H1 (cell line): ENCODE measurements around the gene ARFRP1. TPM values are rescaled to one million over a fixed set of nuclear protein-coding genes. Genes with fewer than 3 reads are reported as not detected.

Source experiments
- CTCF ChIA-PET: fragments of 300-600 bp; sonication (Branson Sonifier 250); formaldehyde crosslinking; loops from one replicate; lab custom pipeline; 2021; ENCODE audit not compliant: partially characterized antibody; lab: Charles Lee
- POLR2A ChIA-PET: fragments of 300-600 bp; sonication (Branson Sonifier 250); formaldehyde crosslinking; loops from one replicate; lab custom pipeline; 2021; ENCODE audit warnings: inconsistent platforms; ENCODE audit not compliant: partially characterized antibody; lab: Charles Lee
- DNase-seq, 2 experiments: peaks; one replicate each; pipeline versions ENCODE4 v3.0.0 to v3.0.0-alpha.2; 2010 to 2022; ENCODE audit warnings: low spot score in 2 of 2, low read depth in 1 of 2, mixed read lengths in 1 of 2
- FAIRE-seq: peaks from 2 replicates; lab custom pipeline; 2011; peaks lifted over from hg19 to GRCh38; lab: Jason Lieb, UNC
- H2AFZ ChIP-seq: 2 replicates; pipeline ENCODE4 v1.8.1; 2012; ENCODE audit warnings: low read length, inconsistent platforms
- H2AK5ac ChIP-seq: 2 replicates; pipeline ENCODE4 v1.6.1; 2013; ENCODE audit warnings: low read depth, low read length
- H2BK120ac ChIP-seq: replicated peaks from 2 replicates; pipeline ENCODE3; 2013; ENCODE audit warnings: low read depth, low read length, inconsistent platforms
- H2BK12ac ChIP-seq: 2 replicates; pipeline ENCODE4 v1.6.1; 2013; ENCODE audit warnings: low read depth, low read length
- H2BK15ac ChIP-seq: 2 replicates; pipeline ENCODE4 v1.6.1; 2013; ENCODE audit warnings: low read length
- H2BK20ac ChIP-seq: 2 replicates; pipeline ENCODE4 v1.6.1; 2013; ENCODE audit warnings: low read length
- H2BK5ac ChIP-seq: 2 replicates; pipeline ENCODE4 v1.6.1; 2013; ENCODE audit warnings: low read depth, low read length
- H3K14ac ChIP-seq: 2 replicates; pipeline ENCODE4 v1.6.1; 2013; ENCODE audit warnings: inconsistent platforms; ENCODE audit not compliant: insufficient read length
- H3K18ac ChIP-seq: 2 replicates; pipeline ENCODE4 v1.6.1; 2013; ENCODE audit warnings: low read length; ENCODE audit errors: extremely low read depth
- H3K23ac ChIP-seq: 2 replicates; pipeline ENCODE4 v1.6.1; 2013; ENCODE audit warnings: inconsistent platforms; ENCODE audit not compliant: insufficient read length
- H3K23me2 ChIP-seq: 2 replicates; pipeline ENCODE4 v1.6.1; 2013; ENCODE audit warnings: low read depth, low read length
- H3K27ac ChIP-seq: 2 replicates; pipeline ENCODE4 v1.6.1; 2011; ENCODE audit warnings: low read depth, low read length, inconsistent platforms
- H3K27me3 ChIP-seq, 4 experiments: replicated peaks in 1 of 4; 1 replicate in 1 of 4; 2 replicates in 3 of 4; pipeline versions ENCODE4 v1.6.1 to v1.8.1; 2011 to 2013; ENCODE audit warnings: low read length in 3 of 4, mild to moderate bottlenecking in 3 of 4, inconsistent platforms in 2 of 4, mixed read lengths in 2 of 4, moderate library complexity in 1 of 4; ENCODE audit not compliant: control insufficient read depth in 3 of 4, insufficient read depth in 3 of 4; ENCODE audit errors: extremely low read depth in 1 of 4
- H3K36me3 ChIP-seq, 4 experiments: 2 replicates each; pipeline versions ENCODE4 v1.6.1 to v1.8.1; 2011 to 2013; ENCODE audit warnings: mild to moderate bottlenecking in 4 of 4, low read length in 3 of 4, moderate library complexity in 2 of 4, control low read depth in 1 of 4, inconsistent platforms in 1 of 4; ENCODE audit not compliant: insufficient read depth in 4 of 4, control insufficient read depth in 2 of 4
- H3K4ac ChIP-seq: replicated peaks from 2 replicates; pipeline ENCODE3; 2013; ENCODE audit warnings: low read length, low read depth, mixed read lengths, inconsistent platforms; ENCODE audit not compliant: insufficient read length
- H3K4me1 ChIP-seq, 4 experiments: replicated peaks in 1 of 4; 1 replicate in 1 of 4; 2 replicates in 3 of 4; pipeline versions ENCODE4 v1.6.1 to v1.8.1; 2011 to 2013; ENCODE audit warnings: low read length in 3 of 4, inconsistent platforms in 2 of 4, mixed read lengths in 1 of 4; ENCODE audit not compliant: insufficient read depth in 4 of 4, control insufficient read depth in 3 of 4
- H3K4me2 ChIP-seq, 2 experiments: 2 replicates each; pipeline versions ENCODE4 v1.6.1 to v1.8.1; 2011 to 2013; ENCODE audit warnings: low read depth in 2 of 2, low read length in 2 of 2, control low read depth in 1 of 2, inconsistent platforms in 1 of 2, mild to moderate bottlenecking in 1 of 2; ENCODE audit not compliant: insufficient read depth in 1 of 2
- H3K4me3 ChIP-seq, 4 experiments: fragments of 200-600, 300-600 bp in 1 of 4; sonication (generic), shearing (Covaris generic), sonication (Bioruptor Twin) in 1 of 4; 2 replicates each; pipeline versions ENCODE4 v1.5.1 to v1.8.1; 2011 to 2016; ENCODE audit warnings: low read length in 4 of 4, low read depth in 3 of 4, control low read depth in 2 of 4, inconsistent platforms in 2 of 4, mild to moderate bottlenecking in 2 of 4, mixed read lengths in 1 of 4, moderate library complexity in 1 of 4; ENCODE audit not compliant: insufficient read depth in 2 of 4; ENCODE audit errors: extremely low read depth in 1 of 4
- H3K56ac ChIP-seq: replicated peaks from 2 replicates; pipeline ENCODE3; 2013; ENCODE audit warnings: low read depth, mild to moderate bottlenecking, mixed read lengths, low read length, inconsistent platforms; ENCODE audit not compliant: insufficient read length
- H3K79me1 ChIP-seq: 2 replicates; pipeline ENCODE4 v1.6.1; 2013; ENCODE audit warnings: low read depth, low read length, control low read depth
- H3K79me2 ChIP-seq, 2 experiments: 2 replicates each; pipeline versions ENCODE4 v1.6.1 to v1.8.1; 2012 to 2013; ENCODE audit warnings: low read length in 2 of 2, mild to moderate bottlenecking in 2 of 2, inconsistent platforms in 1 of 2; ENCODE audit not compliant: insufficient read depth in 2 of 2, control insufficient read depth in 1 of 2
- H3K9ac ChIP-seq, 4 experiments: replicated peaks in 1 of 4; 1 replicate in 1 of 4; 2 replicates in 3 of 4; pipeline versions ENCODE4 v1.6.1 to v1.8.1; 2011 to 2013; ENCODE audit warnings: low read depth in 3 of 4, low read length in 3 of 4, control low read depth in 2 of 4, mild to moderate bottlenecking in 2 of 4, moderate library complexity in 2 of 4, inconsistent platforms in 1 of 4; ENCODE audit errors: extremely low read depth in 1 of 4
- H3K9me3 ChIP-seq, 2 experiments: 2 replicates each; pipeline versions ENCODE4 v1.6.1 to v1.8.1; 2012 to 2013; ENCODE audit warnings: mild to moderate bottlenecking in 2 of 2, moderate library complexity in 2 of 2, control low read depth in 1 of 2, inconsistent platforms in 1 of 2, low read depth in 1 of 2, low read length in 1 of 2, mixed read lengths in 1 of 2; ENCODE audit not compliant: insufficient read depth in 2 of 2
- H4K20me1 ChIP-seq, 2 experiments: replicated peaks in 1 of 2; 2 replicates each; pipeline versions ENCODE3 to v1.8.1; 2011 to 2013; ENCODE audit warnings: inconsistent platforms in 2 of 2, low read length in 2 of 2, mild to moderate bottlenecking in 1 of 2; ENCODE audit not compliant: insufficient read depth in 2 of 2, control insufficient read depth in 1 of 2
- H4K5ac ChIP-seq: 2 replicates; pipeline ENCODE4 v1.6.1; 2013; ENCODE audit warnings: low read length, low read depth, mixed read lengths, inconsistent platforms; ENCODE audit not compliant: insufficient read length
- H4K8ac ChIP-seq: 2 replicates; pipeline ENCODE4 v1.8.0; 2013; ENCODE audit warnings: mild to moderate bottlenecking, moderate library complexity, low read length, inconsistent platforms; ENCODE audit not compliant: insufficient read depth; ENCODE audit errors: extremely low read depth
- H4K91ac ChIP-seq: replicated peaks from 2 replicates; pipeline ENCODE3; 2013; ENCODE audit warnings: low read length, mixed read lengths, inconsistent platforms; ENCODE audit not compliant: insufficient read length
- EGR1 ChIP-seq: IDR thresholded peaks from 2 replicates; pipeline ENCODE4 v1.6.1; 2011; ENCODE audit warnings: low read depth, low read length, borderline replicate concordance
- GABPA ChIP-seq: IDR thresholded peaks from 2 replicates; pipeline ENCODE4 v1.6.1; 2011; ENCODE audit warnings: mild to moderate bottlenecking, low read length, moderate library complexity, borderline replicate concordance; ENCODE audit not compliant: insufficient read depth
- HDAC6 ChIP-seq: IDR thresholded peaks from one replicate; pipeline ENCODE4 v1.7.1; 2012; ENCODE audit warnings: low read depth, mild to moderate bottlenecking, inconsistent platforms, low read length, moderate library complexity
- JUN ChIP-seq: IDR thresholded peaks from 2 replicates; pipeline ENCODE4 v1.6.1; 2011; ENCODE audit warnings: low read depth, mild to moderate bottlenecking, improper control_type of control experiment, low read length
- JUND ChIP-seq: IDR thresholded peaks from 2 replicates; pipeline ENCODE4 v1.6.1; 2011; ENCODE audit warnings: mild to moderate bottlenecking, improper control_type of control experiment, low read length
- NRF1 ChIP-seq: IDR thresholded peaks from 2 replicates; pipeline ENCODE4 v1.6.1; 2011; ENCODE audit warnings: mild to moderate bottlenecking, low read depth, low read length, improper control_type of control experiment
- SUZ12 ChIP-seq: fragments of 200-600 bp; sonication (generic); IDR thresholded peaks from 2 replicates; pipeline ENCODE4 v1.6.1; 2012; ENCODE audit warnings: mild to moderate bottlenecking, inconsistent platforms, low read length, moderate library complexity, mixed read lengths
- TBP ChIP-seq: IDR thresholded peaks from 2 replicates; pipeline ENCODE4 v1.6.1; 2011; ENCODE audit warnings: low read depth, low read length, improper control_type of control experiment
- TCF12 ChIP-seq: IDR thresholded peaks from 2 replicates; pipeline ENCODE4 v1.6.1; 2011; ENCODE audit warnings: low read depth, mild to moderate bottlenecking, low read length
- YY1 ChIP-seq: IDR thresholded peaks from 2 replicates; pipeline ENCODE4 v1.6.1; 2011; ENCODE audit warnings: low read depth, mild to moderate bottlenecking, low read length
- ZNF274 ChIP-seq: IDR thresholded peaks from 2 replicates; pipeline ENCODE4 v1.7.0; 2012; ENCODE audit warnings: low read length, borderline replicate concordance; ENCODE audit errors: extremely low read depth
- WGBS, 2 experiments: shearing (Covaris generic) in 1 of 2; methylation state at CpG; one replicate each; pipeline versions ENCODE4 v1.1.6 to v1.1.7; 2013 to 2015; ENCODE audit warnings: low lambda C conversion rate in 2 of 2, mixed read lengths in 2 of 2, inconsistent platforms in 1 of 2, low coverage in 1 of 2, missing lambda C conversion rate in 1 of 2; ENCODE audit not compliant: insufficient replicate concordance in 2 of 2, insufficient coverage in 1 of 2, insufficient read length in 1 of 2; ENCODE audit errors: extremely low coverage in 1 of 2, missing lambda C conversion rate in 1 of 2; 5-methylcytosine and 5-hydroxymethylcytosine counted together
- polyA plus RNA-seq, 7 experiments: library from polyadenylated mRNA; depleted of rRNA in 3 of 7; stranded (reverse) in 5 of 7; unstranded in 2 of 7; fragments of >200 nt in 5 of 7; fragments of 200-250 nt in 2 of 7; gene quantifications; 1 replicate in 5 of 7; 2 replicates in 1 of 7; 4 replicates in 1 of 7; pipeline versions ENCODE4 v1.2.1 to v1.2.3, GENCODE V29; 2011 to 2013; ENCODE audit warnings: missing spikeins in 2 of 7, mixed read lengths in 2 of 7
- total RNA-seq: library from RNA; stranded (reverse); fragmentation: NEBNext Ultra II Directional; extraction: Animal tissue kit (Norgen Biotek cat#: 25700); gene quantifications from 2 replicates; pipeline ENCODE4 v1.2.1, GENCODE V29; 2021
- TF ChIP-seq, protein P1 (sequence below), 3 experiments: IDR thresholded peaks; 1 replicate in 2 of 3; 2 replicates in 1 of 3; pipeline versions ENCODE4 v1.5.1 to v1.6.1; 2011; ENCODE audit warnings: low read length in 3 of 3, mild to moderate bottlenecking in 3 of 3, inconsistent platforms in 2 of 3, low read depth in 1 of 3, moderate library complexity in 1 of 3; ENCODE audit not compliant: insufficient read depth in 1 of 3; ENCODE audit errors: control extremely low read depth in 1 of 3

ARFRP1 gene
- total and polyA plus RNA-seq, 2 of the 8 experiments (the other 6 are each of a cell fraction or from before 2014, with no cell fraction given) = 12.9 to 22.9 TPM

DNA sequence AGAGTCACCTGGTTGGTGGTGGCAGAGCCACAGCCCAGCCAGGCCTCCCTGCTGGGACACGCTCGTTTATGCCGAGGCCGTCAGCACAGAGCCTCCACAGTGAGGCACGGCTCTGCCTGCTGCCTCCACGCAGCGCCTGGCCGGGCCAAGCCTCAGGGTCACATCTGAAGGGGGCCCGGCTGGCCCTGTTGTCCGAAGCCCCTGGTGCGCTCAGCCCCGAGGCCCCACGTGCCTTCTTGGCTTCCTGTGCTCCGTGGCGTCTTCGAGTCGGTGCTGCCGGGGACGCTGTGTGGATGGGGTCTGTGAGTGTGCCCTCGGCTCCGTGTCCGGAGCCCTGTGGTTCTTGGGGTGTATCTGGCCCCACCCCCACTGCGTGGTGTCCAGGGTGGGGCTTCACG, 21.7 kb downstream of the ARFRP1 start:
- H2BK120ac ChIP-seq = no peak overlapping the region
- TF ChIP-seq JUND = no peak
- TF ChIP-seq GABPA = no peak
- TF ChIP-seq EGR1 = no peak
- TF ChIP-seq HDAC6 = no peak
- no peak for TF ChIP-seq JUN
- no peak for TF ChIP-seq TBP
- TF ChIP-seq, protein P1, sequence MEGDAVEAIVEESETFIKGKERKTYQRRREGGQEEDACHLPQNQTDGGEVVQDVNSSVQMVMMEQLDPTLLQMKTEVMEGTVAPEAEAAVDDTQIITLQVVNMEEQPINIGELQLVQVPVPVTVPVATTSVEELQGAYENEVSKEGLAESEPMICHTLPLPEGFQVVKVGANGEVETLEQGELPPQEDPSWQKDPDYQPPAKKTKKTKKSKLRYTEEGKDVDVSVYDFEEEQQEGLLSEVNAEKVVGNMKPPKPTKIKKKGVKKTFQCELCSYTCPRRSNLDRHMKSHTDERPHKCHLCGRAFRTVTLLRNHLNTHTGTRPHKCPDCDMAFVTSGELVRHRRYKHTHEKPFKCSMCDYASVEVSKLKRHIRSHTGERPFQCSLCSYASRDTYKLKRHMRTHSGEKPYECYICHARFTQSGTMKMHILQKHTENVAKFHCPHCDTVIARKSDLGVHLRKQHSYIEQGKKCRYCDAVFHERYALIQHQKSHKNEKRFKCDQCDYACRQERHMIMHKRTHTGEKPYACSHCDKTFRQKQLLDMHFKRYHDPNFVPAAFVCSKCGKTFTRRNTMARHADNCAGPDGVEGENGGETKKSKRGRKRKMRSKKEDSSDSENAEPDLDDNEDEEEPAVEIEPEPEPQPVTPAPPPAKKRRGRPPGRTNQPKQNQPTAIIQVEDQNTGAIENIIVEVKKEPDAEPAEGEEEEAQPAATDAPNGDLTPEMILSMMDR (IDR thresholded peaks at IDR 0.05; ENCODE audit: control extremely low read depth in 1 of 3, insufficient read depth in 1 of 3, low read depth in 1 of 3, low read length in 3 of 3) = no peak
- no peak for TF ChIP-seq TCF12
- no peak for TF ChIP-seq NRF1
- no peak for TF ChIP-seq ZNF274
- TF ChIP-seq SUZ12 = no peak
- no peak for TF ChIP-seq YY1

More for the DNA sequence above, 21.7 kb downstream of the ARFRP1 start:
- Histone ChIP-seq H3K4me3 (no peak overlapping the region), H3K14ac (no peak overlapping the region), H3K4me2 (no peak overlapping the region), H3K79me2 (no peaks in the 10 kb centered on the region), H2BK20ac (no peak overlapping the region), H3K27ac (no peak overlapping the region), H3K23me2 (no peaks in the 10 kb centered on the region), H3K23ac (no peak overlapping the region), H4K5ac (no peak overlapping the region), H2AFZ (no peak overlapping the region), H4K20me1 (peaks cover 0 to 6% of the 10 kb centered on the region in 2 experiments), H3K9ac (0 out of 7 replicates have a peak overlapping the region, but pooled peaks of 1 of the 4 experiments have one; percentile 22), H3K18ac (no peak overlapping the region; the same call in 1 of the 2 replicates), H3K4me1 (no peaks in the 10 kb centered on the region; a peak in 1 of 7 replicates), H2BK15ac (no peak overlapping the region), H4K91ac (no peak overlapping the region), H3K27me3 (no peaks in the 10 kb centered on the region), H2BK5ac (peak overlapping the region; percentile 66), H3K36me3 (peaks cover 0 to 3% (median 0%) of the 10 kb centered on the region in 4 experiments; a peak in 1 of 8 replicates), H2BK12ac (no peak overlapping the region), H4K8ac (0 out of 2 replicates have a peak overlapping the region, but pooled peaks have one; percentile 3), H3K9me3 (no peaks in the 10 kb centered on the region), H3K4ac (no peak overlapping the region), H3K56ac (no peak overlapping the region), H3K79me1 (no peaks in the 10 kb centered on the region), H2AK5ac (no peak overlapping the region)
- DNase-seq = no peak
- FAIRE-seq = no peak
- ChIA-PET POLR2A (interaction anchor here (4.3 kb wide), 1 partner anchor 12 kb away, joined by 31 read pairs; the partner anchor contains the start of gene TNFRSF6B), CTCF (no interaction called here)
- 95% methylated on average over 19 of the region's 24 CpGs; no CpG with 5 or more reads in 1 of the 2 experiments for WGBS, 2 experiments
